ENCODE data around the gene DAZ2.
"Not testable (repeated sequence)": the region's sequence is repeated elsewhere in the genome, so short reads cannot be mapped to it uniquely, and the experiment has no call there.

Gene DAZ2, protein sequence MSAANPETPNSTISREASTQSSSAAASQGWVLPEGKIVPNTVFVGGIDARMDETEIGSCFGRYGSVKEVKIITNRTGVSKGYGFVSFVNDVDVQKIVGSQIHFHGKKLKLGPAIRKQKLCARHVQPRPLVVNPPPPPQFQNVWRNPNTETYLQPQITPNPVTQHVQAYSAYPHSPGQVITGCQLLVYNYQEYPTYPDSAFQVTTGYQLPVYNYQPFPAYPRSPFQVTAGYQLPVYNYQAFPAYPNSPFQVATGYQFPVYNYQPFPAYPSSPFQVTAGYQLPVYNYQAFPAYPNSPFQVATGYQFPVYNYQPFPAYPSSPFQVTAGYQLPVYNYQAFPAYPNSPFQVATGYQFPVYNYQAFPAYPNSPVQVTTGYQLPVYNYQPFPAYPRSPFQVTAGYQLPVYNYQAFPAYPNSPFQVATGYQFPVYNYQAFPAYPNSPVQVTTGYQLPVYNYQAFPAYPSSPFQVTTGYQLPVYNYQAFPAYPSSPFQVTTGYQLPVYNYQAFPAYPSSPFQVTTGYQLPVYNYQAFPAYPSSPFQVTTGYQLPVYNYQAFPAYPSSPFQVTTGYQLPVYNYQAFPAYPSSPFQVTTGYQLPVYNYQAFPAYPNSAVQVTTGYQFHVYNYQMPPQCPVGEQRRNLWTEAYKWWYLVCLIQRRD

DNA sequence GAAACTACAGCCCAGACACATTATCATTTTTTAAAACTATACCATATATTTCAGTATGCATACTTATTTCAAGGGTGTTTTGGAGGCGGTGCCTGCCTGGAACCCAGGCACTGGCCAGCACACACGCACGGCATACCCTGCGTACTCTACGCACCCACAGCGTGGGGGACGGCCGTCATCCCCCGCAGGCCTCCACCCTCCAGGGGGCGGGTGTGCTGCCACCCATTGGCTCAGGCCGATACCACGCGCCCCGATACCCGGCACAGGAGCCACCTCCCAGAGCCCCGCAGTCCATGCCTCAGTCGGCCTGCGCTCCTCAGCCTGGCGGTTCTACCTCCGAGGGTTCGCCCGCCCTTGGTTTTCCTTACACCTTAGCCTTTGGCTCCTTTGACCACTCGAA is at the start of gene DAZ2:
Gene DAZ2 (plus strand): TSS at position 301 of the 400 bp plus-strand sequence. CDS start 208 bp downstream, outside the sequence.
- not testable (repeated sequence) for H3K4me3 ChIP-seq (ENCODE audit: low read depth, low read length); DNase-seq (ENCODE audit: low read depth)

DNA sequence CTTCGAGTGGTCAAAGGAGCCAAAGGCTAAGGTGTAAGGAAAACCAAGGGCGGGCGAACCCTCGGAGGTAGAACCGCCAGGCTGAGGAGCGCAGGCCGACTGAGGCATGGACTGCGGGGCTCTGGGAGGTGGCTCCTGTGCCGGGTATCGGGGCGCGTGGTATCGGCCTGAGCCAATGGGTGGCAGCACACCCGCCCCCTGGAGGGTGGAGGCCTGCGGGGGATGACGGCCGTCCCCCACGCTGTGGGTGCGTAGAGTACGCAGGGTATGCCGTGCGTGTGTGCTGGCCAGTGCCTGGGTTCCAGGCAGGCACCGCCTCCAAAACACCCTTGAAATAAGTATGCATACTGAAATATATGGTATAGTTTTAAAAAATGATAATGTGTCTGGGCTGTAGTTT is 20.4 kb upstream of the DAZ2 start, which contains the start of gene DAZ1:
Gene DAZ1 (minus strand): TSS at position 101 of the 400 bp plus-strand sequence. CDS start 208 bp downstream, outside the sequence.
- not testable (repeated sequence) for H3K4me3 ChIP-seq (ENCODE audit: low read depth, low read length); DNase-seq (ENCODE audit: low read depth)

DNA sequence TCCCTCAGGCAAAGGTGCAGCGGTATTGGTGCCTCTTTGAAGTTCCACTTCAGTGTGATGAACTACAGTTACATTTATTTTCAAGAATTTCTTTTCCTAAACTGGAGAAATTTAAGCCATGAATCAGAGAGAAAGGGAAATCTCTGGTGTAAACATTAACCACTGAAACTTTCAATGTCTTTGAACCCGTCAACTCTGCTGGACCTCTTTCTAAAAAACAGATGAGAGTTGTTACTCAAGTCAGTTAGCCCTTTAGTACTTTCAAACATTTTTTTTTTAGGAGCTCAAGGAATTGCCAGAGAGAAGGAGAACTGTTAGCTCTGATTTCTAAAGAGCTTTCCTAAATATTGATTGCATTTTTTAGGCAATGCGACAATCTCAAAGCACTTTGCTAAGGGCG is 11.9 kb upstream of the DAZ2 start:
- not testable (repeated sequence) for H3K4me3 ChIP-seq (ENCODE audit: low read depth, low read length); DNase-seq (ENCODE audit: low read depth)

DNA sequence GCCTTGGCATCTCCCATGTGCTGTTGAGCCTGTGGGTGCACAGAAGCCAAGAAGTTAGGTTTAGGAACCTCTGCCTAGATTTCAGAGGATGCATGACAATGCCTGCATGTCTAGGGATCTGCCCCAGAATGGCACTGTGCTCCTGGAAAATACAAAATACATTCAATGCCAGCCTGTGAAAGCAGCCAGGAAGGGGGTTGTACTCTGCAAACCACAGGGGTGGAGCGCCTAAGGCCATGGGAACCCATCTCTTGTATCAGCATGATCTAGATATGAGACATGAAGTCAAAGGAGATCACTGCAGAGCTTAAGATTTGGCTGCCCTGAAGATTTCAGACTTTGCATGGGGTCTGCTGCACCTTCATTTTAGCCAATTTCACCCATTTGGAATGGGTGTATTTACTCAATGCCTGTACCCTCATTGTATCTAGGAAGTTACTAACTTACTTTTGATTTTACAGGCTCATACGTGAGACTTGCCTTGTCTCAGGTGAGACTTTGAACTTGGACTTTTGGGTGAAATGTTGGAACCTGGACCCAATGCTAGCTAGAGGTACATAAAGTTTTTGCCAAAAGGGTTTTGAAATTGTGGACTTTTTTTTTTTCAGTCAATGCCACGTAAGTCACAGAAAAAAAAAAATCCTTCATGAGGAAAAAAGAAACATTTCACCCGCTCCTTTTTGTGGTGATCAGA is 9.4 kb upstream of the DAZ2 start:
- not testable (repeated sequence) for H3K4me3 ChIP-seq (ENCODE audit: low read depth, low read length); DNase-seq (ENCODE audit: low read depth)

DNA sequence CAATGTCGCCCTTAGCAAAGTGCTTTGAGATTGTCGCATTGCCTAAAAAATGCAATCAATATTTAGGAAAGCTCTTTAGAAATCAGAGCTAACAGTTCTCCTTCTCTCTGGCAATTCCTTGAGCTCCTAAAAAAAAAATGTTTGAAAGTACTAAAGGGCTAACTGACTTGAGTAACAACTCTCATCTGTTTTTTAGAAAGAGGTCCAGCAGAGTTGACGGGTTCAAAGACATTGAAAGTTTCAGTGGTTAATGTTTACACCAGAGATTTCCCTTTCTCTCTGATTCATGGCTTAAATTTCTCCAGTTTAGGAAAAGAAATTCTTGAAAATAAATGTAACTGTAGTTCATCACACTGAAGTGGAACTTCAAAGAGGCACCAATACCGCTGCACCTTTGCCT is 8.7 kb upstream of the DAZ2 start:
- DNase-seq (ENCODE audit: low read depth); H3K4me3 ChIP-seq (ENCODE audit: low read depth, low read length): not testable (repeated sequence)
